Activated CD4-positive, alpha-beta memory T cell treated with anti-CD3 and anti-CD28 coated beads, Interleukin-2, amount 10 ng/mL, durations not matched to agents 7 days and 5 days (primary cell): ENCODE results near the gene ALG1. TPM values are rescaled to one million over a fixed set of nuclear protein-coding genes. Genes with fewer than 3 reads are reported as not detected.
"Not testable (repeated sequence)": the region's sequence is repeated elsewhere in the genome, so short reads cannot be mapped to it uniquely, and the experiment has no call there.

Source experiments
- CTCF ChIA-PET: fragments of 350-600 bp; sonication (Branson Sonifier 250); formaldehyde crosslinking; loops from one replicate; lab custom pipeline; 2021; ENCODE audit warnings: antibody characterized with exemption, inconsistent platforms; lab: Charles Lee
- POLR2A ChIA-PET: fragments of 350-600 bp; sonication (Branson Sonifier 250); formaldehyde crosslinking; loops from one replicate; lab custom pipeline; 2021; ENCODE audit warnings: antibody characterized with exemption; lab: Charles Lee
- DNase-seq: peaks from one replicate; pipeline ENCODE4 v3.0.0-alpha.2; 2020
- H3K27ac Mint-ChIP-seq: one replicate; pipeline ENCODE4 v1.8.0; 2021; ENCODE audit warnings: mild to moderate bottlenecking, mixed read lengths
- H3K27me3 Mint-ChIP-seq: one replicate; pipeline ENCODE4 v1.8.0; 2021; ENCODE audit warnings: mixed read lengths
- H3K36me3 Mint-ChIP-seq: one replicate; pipeline ENCODE4 v1.8.0; 2021; ENCODE audit warnings: low read depth, mixed read lengths
- H3K4me1 Mint-ChIP-seq: one replicate; pipeline ENCODE4 v1.8.0; 2021; ENCODE audit warnings: mixed read lengths
- H3K4me3 Mint-ChIP-seq: one replicate; pipeline ENCODE4 v1.8.0; 2021; ENCODE audit warnings: mild to moderate bottlenecking, mixed read lengths
- H3K9me3 Mint-ChIP-seq: one replicate; pipeline ENCODE4 v1.8.0; 2021; ENCODE audit warnings: mixed read lengths
- total RNA-seq, 2 experiments: library from RNA; stranded (reverse); gene quantifications; one replicate each; pipeline ENCODE4 v1.2.3, GENCODE V29; 2021

ALG1 gene
- total RNA-seq, 2 experiments from 2014 or later = 18.7 to 19.3 TPM

DNA sequence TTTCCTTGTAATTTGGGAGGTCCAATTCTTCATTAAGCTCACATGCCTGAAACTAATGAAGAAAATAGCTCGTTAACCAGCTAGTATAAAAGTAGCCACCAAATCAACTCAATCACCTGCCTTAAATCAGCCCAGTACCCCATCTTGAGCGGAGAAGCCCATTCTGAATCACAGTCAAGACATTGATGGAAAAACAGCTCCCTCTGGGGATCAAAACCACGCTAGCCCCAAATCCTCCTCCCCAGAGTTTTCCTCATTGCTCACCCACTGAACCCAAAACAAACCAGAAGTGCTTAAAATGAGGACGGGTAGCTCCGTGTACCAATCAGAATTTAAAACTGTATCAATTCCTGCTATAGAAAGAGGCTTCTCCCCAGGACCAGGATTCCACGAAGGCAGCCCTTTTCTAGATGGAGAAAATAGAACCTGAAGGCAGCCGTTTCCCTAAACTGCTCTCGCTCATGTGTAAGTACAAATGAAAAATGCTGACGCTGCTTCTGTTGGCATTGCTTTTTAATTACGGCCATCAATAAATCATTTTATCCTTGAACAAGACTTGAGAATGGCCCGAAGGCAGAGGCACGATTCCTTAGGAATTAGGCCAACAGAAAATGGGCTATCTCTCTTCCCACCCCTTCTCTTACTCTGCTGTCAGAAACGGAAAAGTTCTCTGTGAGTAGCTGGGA is 61.4 kb downstream of the ALG1 start:
- CTCF ChIA-PET, DNase-seq, H3K27ac Mint-ChIP-seq, H3K9me3 Mint-ChIP-seq, H3K4me1 Mint-ChIP-seq, H3K4me3 Mint-ChIP-seq, H3K36me3 Mint-ChIP-seq, POLR2A ChIA-PET: not testable (repeated sequence)
- H3K27me3 Mint-ChIP-seq = peaks cover 27% of the 10 kb centered on the region

DNA sequence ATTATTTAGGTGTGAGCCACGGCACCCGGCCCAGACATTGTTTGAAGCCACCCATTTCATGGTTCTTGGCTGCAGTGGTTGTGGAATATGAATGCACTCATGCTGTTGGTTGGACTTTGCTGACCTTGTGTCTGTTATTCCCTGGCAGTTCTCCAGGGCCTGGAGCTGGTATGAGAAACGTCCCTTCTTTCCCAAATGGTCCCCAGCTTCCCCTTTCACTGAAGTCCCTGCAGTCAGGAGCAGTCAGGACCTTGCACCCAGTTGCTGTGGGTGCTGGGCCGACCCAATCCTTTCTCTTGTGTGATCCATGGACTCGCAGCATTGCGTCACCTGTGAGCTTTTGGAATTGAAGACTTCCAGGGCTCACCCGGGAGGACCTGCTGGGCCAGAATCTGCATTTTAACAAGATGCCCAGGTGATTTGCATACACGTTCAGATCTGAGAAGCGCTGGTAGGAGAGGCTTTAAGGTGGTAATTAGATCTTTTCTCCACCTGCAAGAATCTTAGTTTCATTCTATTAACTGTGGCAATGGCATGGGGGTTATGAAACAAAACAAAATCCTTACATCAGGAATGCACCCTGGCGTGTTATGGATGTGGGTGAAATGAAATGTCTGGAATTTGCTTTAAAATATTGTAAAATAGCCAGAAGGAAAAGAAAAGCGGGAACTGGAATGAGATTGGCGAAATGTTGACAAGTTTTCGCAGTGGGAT is 63.3 kb downstream of the ALG1 start:
- H3K36me3 Mint-ChIP-seq, H3K4me1 Mint-ChIP-seq, H3K4me3 Mint-ChIP-seq, H3K9me3 Mint-ChIP-seq, POLR2A ChIA-PET, H3K27ac Mint-ChIP-seq, DNase-seq: not testable (repeated sequence)
- CTCF ChIA-PET = interaction anchor here (1.1 kb wide), 1 partner anchor 61 kb away, joined by 7 read pairs; no protein-coding TSS in a partner anchor
- H3K27me3 Mint-ChIP-seq = peaks cover 23% of the 10 kb centered on the region

Other genes starting within 250 kb of the ALG1 start
- 10 to 100 TPM; 80.4 to 85.4 TPM for gene GLYR1, start 224.6 kb upstream of the ALG1 start, total RNA-seq
- 10 to 100 TPM; 39.2 to 39.6 TPM for gene UBN1, start 224.4 kb upstream of the ALG1 start, total RNA-seq
- gene PPL, start 134.7 kb upstream of the ALG1 start, total RNA-seq = under 1 TPM in 1 of 2 experiments, not detected in 1; 0.08 TPM
- gene SEC14L5, start 113.5 kb upstream of the ALG1 start, total RNA-seq = under 1 TPM in 1 of 2 experiments, not detected in 1; 0.03 TPM
- 10 to 100 TPM; 12.5 to 12.8 TPM for gene NAGPA, start 37.9 kb upstream of the ALG1 start, total RNA-seq
- not detected for gene C16orf89, start 5.9 kb upstream of the ALG1 start, total RNA-seq
- gene EEF2KMT, start 26.0 kb downstream of the ALG1 start, total RNA-seq = 1 to 10 TPM; 7.7 to 8.4 TPM